Measurements from ENCODE around the gene DCTN4.

DNA sequence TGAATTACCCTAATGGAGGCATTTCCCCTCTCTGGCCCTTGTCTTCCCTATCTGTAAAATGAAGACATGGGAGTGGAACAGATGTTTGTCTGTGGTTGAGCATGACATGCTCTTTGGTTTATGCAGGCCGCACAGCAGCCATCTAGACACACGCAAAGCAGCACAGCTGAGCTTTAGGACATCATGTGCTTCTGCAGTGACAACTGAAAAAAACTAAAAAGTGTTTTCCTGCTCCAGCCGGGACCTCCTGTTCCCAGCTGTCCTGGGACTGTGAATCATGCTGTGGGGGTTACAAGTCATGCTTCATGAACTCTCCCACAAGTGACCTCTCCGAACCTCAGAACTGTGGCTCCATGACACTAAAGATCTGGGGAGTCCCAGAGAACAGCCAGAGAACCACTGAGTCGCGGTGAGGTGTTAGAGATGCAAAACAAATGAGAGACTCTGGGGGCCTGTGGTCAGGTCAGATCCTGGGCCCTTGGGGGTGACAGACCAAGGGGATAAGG is 21.4 kb upstream of the DCTN4 start:
- no peak for TF ChIP-seq POLR2AphosphoS5 (IDR thresholded peaks at IDR 0.05; ENCODE audit: borderline replicate concordance, low read depth, low read length)
- no peak for TF ChIP-seq EZH2 (IDR thresholded peaks at IDR 0.05)
- no peak for TF ChIP-seq FOXP2 (optimal IDR thresholded peaks at IDR 0.05; ENCODE audit: control extremely low read depth, extremely low read length, insufficient read depth)

All from SK-N-MC (cell line).